ENCODE results near the gene CCDC12.

DNA sequence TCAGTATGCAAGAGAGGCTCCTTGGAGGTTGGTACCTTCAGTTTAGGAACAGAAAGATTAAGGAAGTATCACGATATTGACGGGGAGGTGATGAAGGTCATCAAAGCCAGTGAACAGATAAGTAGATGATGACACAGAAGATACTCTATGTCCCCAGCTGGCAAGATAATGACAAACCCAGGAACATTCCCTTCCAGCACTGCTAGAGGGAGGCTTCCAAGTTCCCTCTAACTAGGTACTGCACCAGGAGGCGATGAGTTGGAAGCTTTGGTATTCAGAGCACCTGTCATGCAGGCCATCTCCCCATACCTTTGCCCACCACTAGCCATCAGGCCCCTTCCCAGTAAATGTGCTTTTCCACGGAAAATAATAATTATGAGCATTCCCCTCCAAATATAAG, 43.8 kb upstream of the CCDC12 start:
- TF ChIP-seq CTCF (IDR thresholded peaks at IDR 0.05; ENCODE audit: borderline replicate concordance, extremely low read depth, low read length, poor library complexity, severe bottlenecking) (no peak), EZH2 (IDR thresholded peaks at IDR 0.05; ENCODE audit: borderline replicate concordance, low read depth, low read length, severe bottlenecking) (no peak)

Measured in DND-41 (cell line).